Stimulated activated CD4-positive, alpha-beta T cell treated with anti-CD3 and anti-CD28 coated beads, TNF-alpha, amount 100 ng/mL, for 4 hours (primary cell): Measurements from ENCODE around the gene CHMP2A.
"Not testable (repeated sequence)": the region's sequence is repeated elsewhere in the genome, so short reads cannot be mapped to it uniquely, and the experiment has no call there.

Source experiments
- DNase-seq, 3 experiments: peaks; one replicate each; pipeline ENCODE4 v3.0.0-alpha.2; 2020; ENCODE audit warnings: low read depth in 3 of 3

CHMP2A gene

GRCh38 chr19:58511353-58512208 lies 43.3 kb downstream of the CHMP2A start, which contains the start of gene SLC27A5:
Gene SLC27A5, minus strand, starts transcription at chr19:58511992. Its CDS starts 37 bp downstream, at chr19:58511955.
- DNase-seq, result no peak

GRCh38 chr19:58510084-58510862 lies 44.6 kb downstream of the CHMP2A start:
- no peak for DNase-seq

- DNase-seq, result no peak
Measured at GRCh38 chr19:58509731-58510083, 45.2 kb downstream of the CHMP2A start.

GRCh38 chr19:58507602-58508223 lies 47.2 kb downstream of the CHMP2A start:
- not testable (repeated sequence) for DNase-seq
